ENCODE results near the gene RUFY2. TPM values are rescaled to one million over a fixed set of nuclear protein-coding genes. Genes with fewer than 3 reads are reported as not detected.
"Not testable (repeated sequence)": the region's sequence is repeated elsewhere in the genome, so short reads cannot be mapped to it uniquely, and the experiment has no call there.

The RUFY2 gene
- polyA plus RNA-seq (2013, experiment 1 of 2), result 8.4 TPM
- 7.4 TPM for polyA plus RNA-seq (2013, experiment 2 of 2)

GRCh38 chr10:68406815-68407548 lies at the start of gene RUFY2:
RUFY2 (minus strand) TSS chr10:68407277; CDS start chr10:68407189, 88 bp downstream.
- no peaks in the 10 kb centered on the region for H3K36me3 ChIP-seq (ENCODE audit: control insufficient read depth, insufficient read depth, low read length)
- no peak within 1 kb of the TSS for H4K5ac ChIP-seq (ENCODE audit: low read length)
- peak within 1 kb of the TSS; percentile 82 for H3K27ac ChIP-seq (ENCODE audit: low read depth, low read length)
- H2BK120ac ChIP-seq (ENCODE audit: low read depth, low read length), result no peak within 1 kb of the TSS
- H4K8ac ChIP-seq (ENCODE audit: low read depth, low read length), result no peak within 1 kb of the TSS
- H3K18ac ChIP-seq (ENCODE audit: low read length), result peak within 1 kb of the TSS; percentile 81
- H3K79me2 ChIP-seq (ENCODE audit: control insufficient read depth, insufficient read depth, low read length), result peaks cover 15% of the 10 kb centered on the region
- H2BK15ac ChIP-seq (replicated peaks; ENCODE audit: low read depth), result no peak within 1 kb of the TSS
- H3K9ac ChIP-seq (ENCODE audit: low read length), result peak within 1 kb of the TSS; percentile 95
- no peaks in the 10 kb centered on the region for H3K4me1 ChIP-seq (ENCODE audit: control insufficient read depth, low read depth, low read length)
- peak within 1 kb of the TSS; percentile 80 for H3K23ac ChIP-seq (ENCODE audit: low read length)
- H3K27me3 ChIP-seq (ENCODE audit: insufficient read depth, low read length, poor library complexity), result no peaks in the 10 kb centered on the region
- peak within 1 kb of the TSS; percentile 85 for H3K4me2 ChIP-seq (ENCODE audit: low read length)
- H2AK5ac ChIP-seq (ENCODE audit: low read length), result no peak within 1 kb of the TSS
- H3K4ac ChIP-seq (ENCODE audit: low read depth, low read length), result peak within 1 kb of the TSS; percentile 29
- peak within 1 kb of the TSS; percentile 98 for H3K56ac ChIP-seq (ENCODE audit: low read length)
- WGBS (ENCODE audit: extremely low coverage, insufficient coverage, low lambda C conversion rate), result no CpG with 5 or more reads among the region's 79 CpGs
- peaks cover 3% of the 10 kb centered on the region for H3K79me1 ChIP-seq (ENCODE audit: low read length)
- peak within 1 kb of the TSS; percentile 95 for H3K4me3 ChIP-seq (ENCODE audit: low read length)
- DNase-seq, result peak; percentile 88
- H2BK5ac ChIP-seq (ENCODE audit: low read length), result peak within 1 kb of the TSS; percentile 67

GRCh38 chr10:68449698-68450097 lies 42.6 kb upstream of the RUFY2 start:
- H3K79me1 ChIP-seq (ENCODE audit: low read length); H3K27ac ChIP-seq (ENCODE audit: low read depth, low read length); H3K79me2 ChIP-seq (ENCODE audit: control insufficient read depth, insufficient read depth, low read length); H3K18ac ChIP-seq (ENCODE audit: low read length); H3K56ac ChIP-seq (ENCODE audit: low read length); H3K4me1 ChIP-seq (ENCODE audit: control insufficient read depth, low read depth, low read length); H2BK120ac ChIP-seq (ENCODE audit: low read depth, low read length); H3K4ac ChIP-seq (ENCODE audit: low read depth, low read length); H4K5ac ChIP-seq (ENCODE audit: low read length); H3K4me2 ChIP-seq (ENCODE audit: low read length); H3K9ac ChIP-seq (ENCODE audit: low read length); H4K8ac ChIP-seq (ENCODE audit: low read depth, low read length); H3K4me3 ChIP-seq (ENCODE audit: low read length); H3K27me3 ChIP-seq (ENCODE audit: insufficient read depth, low read length, poor library complexity); H2BK5ac ChIP-seq (ENCODE audit: low read length); H3K36me3 ChIP-seq (ENCODE audit: control insufficient read depth, insufficient read depth, low read length); H2BK15ac ChIP-seq (replicated peaks; ENCODE audit: low read depth); H3K23ac ChIP-seq (ENCODE audit: low read length); H2AK5ac ChIP-seq (ENCODE audit: low read length): not testable (repeated sequence)
- peak; percentile 43 for DNase-seq
- no CpG with 5 or more reads among the region's 7 CpGs for WGBS (ENCODE audit: extremely low coverage, insufficient coverage, low lambda C conversion rate)

- Histone ChIP-seq H3K23ac (ENCODE audit: low read length) (no peak overlapping the region), H3K79me2 (ENCODE audit: control insufficient read depth, insufficient read depth, low read length) (no peaks in the 10 kb centered on the region), H3K79me1 (ENCODE audit: low read length) (no peaks in the 10 kb centered on the region), H4K8ac (ENCODE audit: low read depth, low read length) (no peak overlapping the region), H3K56ac (ENCODE audit: low read length) (no peak overlapping the region), H3K4me1 (ENCODE audit: control insufficient read depth, low read depth, low read length) (no peaks in the 10 kb centered on the region), H3K4me3 (ENCODE audit: low read length) (no peak overlapping the region), H3K18ac (ENCODE audit: low read length) (no peak overlapping the region), H2BK5ac (ENCODE audit: low read length) (no peak overlapping the region), H3K27ac (ENCODE audit: low read depth, low read length) (no peak overlapping the region), H3K9ac (ENCODE audit: low read length) (no peak overlapping the region), H3K36me3 (ENCODE audit: control insufficient read depth, insufficient read depth, low read length) (no peaks in the 10 kb centered on the region), H3K4me2 (ENCODE audit: low read length) (no peak overlapping the region), H3K4ac (ENCODE audit: low read depth, low read length) (no peak overlapping the region), H2BK15ac (replicated peaks; ENCODE audit: low read depth) (no peak overlapping the region), H3K27me3 (ENCODE audit: insufficient read depth, low read length, poor library complexity) (no peaks in the 10 kb centered on the region), H2AK5ac (ENCODE audit: low read length) (no peak overlapping the region), H2BK120ac (ENCODE audit: low read depth, low read length) (no peak overlapping the region), H4K5ac (ENCODE audit: low read length) (no peak overlapping the region)
- no CpG with 5 or more reads among the region's 1 CpG for WGBS (ENCODE audit: extremely low coverage, insufficient coverage, low lambda C conversion rate)
- DNase-seq, result no peak
Observed at GRCh38 chr10:68446179-68446578, 39.1 kb upstream of the RUFY2 start.

- H3K27ac ChIP-seq (ENCODE audit: low read depth, low read length), result no peak overlapping the region
- no CpG with 5 or more reads among the region's 2 CpGs for WGBS (ENCODE audit: extremely low coverage, insufficient coverage, low lambda C conversion rate)
- no peak overlapping the region for H3K56ac ChIP-seq (ENCODE audit: low read length)
- H3K79me2 ChIP-seq (ENCODE audit: control insufficient read depth, insufficient read depth, low read length), result no peaks in the 10 kb centered on the region
- DNase-seq, result no peak
- no peak overlapping the region for H3K4me3 ChIP-seq (ENCODE audit: low read length)
- no peak overlapping the region for H2AK5ac ChIP-seq (ENCODE audit: low read length)
- no peak overlapping the region for H4K8ac ChIP-seq (ENCODE audit: low read depth, low read length)
- no peak overlapping the region for H3K23ac ChIP-seq (ENCODE audit: low read length)
- H3K18ac ChIP-seq (ENCODE audit: low read length), result no peak overlapping the region
- no peak overlapping the region for H3K4ac ChIP-seq (ENCODE audit: low read depth, low read length)
- H3K4me2 ChIP-seq (ENCODE audit: low read length), result no peak overlapping the region
- no peaks in the 10 kb centered on the region for H3K4me1 ChIP-seq (ENCODE audit: control insufficient read depth, low read depth, low read length)
- no peak overlapping the region for H2BK5ac ChIP-seq (ENCODE audit: low read length)
- no peak overlapping the region for H2BK120ac ChIP-seq (ENCODE audit: low read depth, low read length)
- no peaks in the 10 kb centered on the region for H3K36me3 ChIP-seq (ENCODE audit: control insufficient read depth, insufficient read depth, low read length)
- no peaks in the 10 kb centered on the region for H3K27me3 ChIP-seq (ENCODE audit: insufficient read depth, low read length, poor library complexity)
- H3K9ac ChIP-seq (ENCODE audit: low read length), result no peak overlapping the region
- H2BK15ac ChIP-seq (replicated peaks; ENCODE audit: low read depth), result no peak overlapping the region
- H3K79me1 ChIP-seq (ENCODE audit: low read length), result no peaks in the 10 kb centered on the region
- no peak overlapping the region for H4K5ac ChIP-seq (ENCODE audit: low read length)
Observed at GRCh38 chr10:68442971-68443370, 35.9 kb upstream of the RUFY2 start.

- Histone ChIP-seq H3K79me1 (ENCODE audit: low read length) (no peaks in the 10 kb centered on the region), H4K5ac (ENCODE audit: low read length) (no peak overlapping the region), H3K36me3 (ENCODE audit: control insufficient read depth, insufficient read depth, low read length) (no peaks in the 10 kb centered on the region), H2AK5ac (ENCODE audit: low read length) (no peak overlapping the region), H3K27ac (ENCODE audit: low read depth, low read length) (no peak overlapping the region), H3K9ac (ENCODE audit: low read length) (no peak overlapping the region), H3K27me3 (ENCODE audit: insufficient read depth, low read length, poor library complexity) (no peaks in the 10 kb centered on the region), H3K4me1 (ENCODE audit: control insufficient read depth, low read depth, low read length) (no peaks in the 10 kb centered on the region), H3K4ac (ENCODE audit: low read depth, low read length) (no peak overlapping the region), H3K4me3 (ENCODE audit: low read length) (no peak overlapping the region), H3K56ac (ENCODE audit: low read length) (no peak overlapping the region), H3K18ac (ENCODE audit: low read length) (no peak overlapping the region), H2BK15ac (replicated peaks; ENCODE audit: low read depth) (no peak overlapping the region), H3K79me2 (ENCODE audit: control insufficient read depth, insufficient read depth, low read length) (no peaks in the 10 kb centered on the region), H4K8ac (ENCODE audit: low read depth, low read length) (no peak overlapping the region), H2BK120ac (ENCODE audit: low read depth, low read length) (no peak overlapping the region), H3K23ac (ENCODE audit: low read length) (no peak overlapping the region), H2BK5ac (ENCODE audit: low read length) (no peak overlapping the region), H3K4me2 (ENCODE audit: low read length) (no peak overlapping the region)
- DNase-seq, result no peak
- no CpG with 5 or more reads among the region's 3 CpGs for WGBS (ENCODE audit: extremely low coverage, insufficient coverage, low lambda C conversion rate)
Observed at GRCh38 chr10:68440898-68441297, 33.8 kb upstream of the RUFY2 start.

- Histone ChIP-seq H3K18ac (ENCODE audit: low read length) (no peak overlapping the region), H4K5ac (ENCODE audit: low read length) (no peak overlapping the region), H2AK5ac (ENCODE audit: low read length) (no peak overlapping the region), H2BK5ac (ENCODE audit: low read length) (no peak overlapping the region), H3K79me2 (ENCODE audit: control insufficient read depth, insufficient read depth, low read length) (no peaks in the 10 kb centered on the region), H2BK120ac (ENCODE audit: low read depth, low read length) (no peak overlapping the region), H3K4ac (ENCODE audit: low read depth, low read length) (no peak overlapping the region), H3K9ac (ENCODE audit: low read length) (no peak overlapping the region), H3K27ac (ENCODE audit: low read depth, low read length) (no peak overlapping the region), H3K79me1 (ENCODE audit: low read length) (no peaks in the 10 kb centered on the region), H3K4me1 (ENCODE audit: control insufficient read depth, low read depth, low read length) (no peaks in the 10 kb centered on the region), H2BK15ac (replicated peaks; ENCODE audit: low read depth) (no peak overlapping the region), H3K27me3 (ENCODE audit: insufficient read depth, low read length, poor library complexity) (no peaks in the 10 kb centered on the region), H3K23ac (ENCODE audit: low read length) (no peak overlapping the region), H3K4me3 (ENCODE audit: low read length) (no peak overlapping the region), H4K8ac (ENCODE audit: low read depth, low read length) (no peak overlapping the region), H3K56ac (ENCODE audit: low read length) (no peak overlapping the region), H3K4me2 (ENCODE audit: low read length) (no peak overlapping the region), H3K36me3 (ENCODE audit: control insufficient read depth, insufficient read depth, low read length) (peaks cover 5% of the 10 kb centered on the region)
- no peak for DNase-seq
Observed at GRCh38 chr10:68435803-68436202, 28.7 kb upstream of the RUFY2 start.
